GM06990 (cell line): ENCODE results near the gene DNAJC13.
"Not testable (repeated sequence)": the region's sequence is repeated elsewhere in the genome, so short reads cannot be mapped to it uniquely, and the experiment has no call there.

Experiments
- DNase-seq: peaks from one replicate; pipeline ENCODE4 v3.0.0-alpha.2; 2011; ENCODE audit not compliant: insufficient read length; ENCODE audit errors: extremely low read depth
- H3K27me3 ChIP-seq: replicated peaks from 2 replicates; pipeline ENCODE4 v1.6.0; 2011; ENCODE audit warnings: low read length; ENCODE audit not compliant: control insufficient read depth, insufficient read depth
- H3K36me3 ChIP-seq: 2 replicates; pipeline ENCODE4 v1.5.1; 2011; ENCODE audit warnings: low read length; ENCODE audit not compliant: control insufficient read depth, insufficient read depth
- H3K4me3 ChIP-seq: replicated peaks from 2 replicates; pipeline ENCODE4 v1.5.1; 2011; ENCODE audit warnings: low read depth, mild to moderate bottlenecking, control low read depth, low read length
- TF ChIP-seq, protein P1 (sequence below): IDR thresholded peaks from 2 replicates; pipeline ENCODE4 v1.5.1; 2011; ENCODE audit warnings: low read length, control low read depth, mild to moderate bottlenecking, inconsistent platforms; ENCODE audit not compliant: insufficient read depth, poor library complexity, severe bottlenecking

The DNAJC13 gene

DNA sequence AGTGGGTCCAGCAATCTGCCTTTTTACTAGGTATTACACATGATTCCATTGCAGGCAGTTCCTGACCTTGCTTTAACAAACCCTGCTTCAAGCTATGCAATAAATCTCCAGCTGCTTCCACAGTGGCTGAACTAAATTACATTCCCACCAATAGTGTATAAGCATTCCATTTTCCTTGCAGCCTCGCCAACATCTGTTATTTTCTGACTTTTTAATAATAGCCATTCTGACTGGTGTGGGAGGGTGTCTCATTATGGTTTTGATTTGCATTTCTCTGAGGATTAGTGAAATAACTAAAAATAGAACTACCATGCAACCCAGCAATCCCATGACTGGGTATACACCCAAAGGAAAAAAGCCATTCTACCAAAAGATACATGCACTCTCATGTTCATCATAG lies 36.4 kb upstream of the DNAJC13 start:
- H3K4me3 ChIP-seq: no peak overlapping the region
- DNase-seq: no peak
- TF ChIP-seq, protein P1, sequence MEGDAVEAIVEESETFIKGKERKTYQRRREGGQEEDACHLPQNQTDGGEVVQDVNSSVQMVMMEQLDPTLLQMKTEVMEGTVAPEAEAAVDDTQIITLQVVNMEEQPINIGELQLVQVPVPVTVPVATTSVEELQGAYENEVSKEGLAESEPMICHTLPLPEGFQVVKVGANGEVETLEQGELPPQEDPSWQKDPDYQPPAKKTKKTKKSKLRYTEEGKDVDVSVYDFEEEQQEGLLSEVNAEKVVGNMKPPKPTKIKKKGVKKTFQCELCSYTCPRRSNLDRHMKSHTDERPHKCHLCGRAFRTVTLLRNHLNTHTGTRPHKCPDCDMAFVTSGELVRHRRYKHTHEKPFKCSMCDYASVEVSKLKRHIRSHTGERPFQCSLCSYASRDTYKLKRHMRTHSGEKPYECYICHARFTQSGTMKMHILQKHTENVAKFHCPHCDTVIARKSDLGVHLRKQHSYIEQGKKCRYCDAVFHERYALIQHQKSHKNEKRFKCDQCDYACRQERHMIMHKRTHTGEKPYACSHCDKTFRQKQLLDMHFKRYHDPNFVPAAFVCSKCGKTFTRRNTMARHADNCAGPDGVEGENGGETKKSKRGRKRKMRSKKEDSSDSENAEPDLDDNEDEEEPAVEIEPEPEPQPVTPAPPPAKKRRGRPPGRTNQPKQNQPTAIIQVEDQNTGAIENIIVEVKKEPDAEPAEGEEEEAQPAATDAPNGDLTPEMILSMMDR: no peak
- no peaks in the 10 kb centered on the region for H3K27me3 ChIP-seq
- no peaks in the 10 kb centered on the region for H3K36me3 ChIP-seq

DNA sequence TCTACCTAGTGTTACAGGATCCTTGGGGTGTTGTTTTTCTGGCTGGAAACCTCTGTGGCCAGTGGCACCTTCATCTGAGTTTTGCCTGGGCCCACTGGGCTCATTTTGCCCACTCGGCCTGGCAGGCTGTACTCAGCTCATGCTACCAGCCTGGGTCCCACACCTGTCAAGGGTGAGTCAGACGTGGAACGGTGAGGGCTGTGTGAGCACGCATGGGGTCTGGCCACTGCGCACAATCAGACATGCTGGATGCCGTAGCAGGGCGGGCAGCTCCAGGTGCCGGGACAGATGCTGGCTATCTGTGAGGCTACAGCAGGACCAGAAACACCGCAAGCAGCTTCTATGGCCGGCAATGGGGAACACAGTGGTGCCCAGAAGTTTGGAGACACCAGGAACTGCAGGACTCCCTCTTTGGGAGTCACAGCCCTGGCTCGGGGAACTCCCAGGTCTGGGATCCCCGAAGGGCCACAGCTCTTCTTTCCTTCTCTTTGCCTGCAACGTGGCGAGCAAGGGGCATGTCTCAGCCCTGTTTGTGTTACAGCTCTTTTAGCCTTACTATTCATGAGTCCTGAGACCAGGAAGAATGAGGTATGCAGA lies 35.9 kb upstream of the DNAJC13 start:
- Histone ChIP-seq H3K27me3 (no peaks in the 10 kb centered on the region), H3K4me3 (no peak overlapping the region), H3K36me3 (no peaks in the 10 kb centered on the region)
- TF ChIP-seq, protein P1: no peak
- peak; percentile 18 for DNase-seq

DNA sequence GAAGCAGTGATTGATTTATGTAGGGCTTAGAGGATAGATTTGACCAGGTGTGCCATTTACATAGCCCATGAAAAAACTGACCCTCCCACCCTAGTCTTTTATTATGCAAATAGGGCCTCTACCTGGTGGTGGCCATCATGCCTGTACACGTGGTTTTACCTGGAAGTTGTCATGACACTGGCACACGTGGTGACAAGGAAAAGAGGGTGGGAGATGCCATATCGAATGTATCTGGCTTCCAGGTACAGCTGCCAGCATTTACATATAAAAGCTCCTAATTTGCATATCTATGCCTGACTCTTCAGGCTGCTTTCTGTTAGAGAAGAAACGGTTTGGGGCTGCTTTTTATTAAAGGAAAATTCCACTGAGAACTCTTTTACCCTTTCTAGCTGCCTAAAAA lies 35.0 kb upstream of the DNAJC13 start:
- no peak overlapping the region for H3K4me3 ChIP-seq
- H3K27me3 ChIP-seq: no peaks in the 10 kb centered on the region
- H3K36me3 ChIP-seq: no peaks in the 10 kb centered on the region
- no peak for DNase-seq
- TF ChIP-seq, protein P1: no peak

DNA sequence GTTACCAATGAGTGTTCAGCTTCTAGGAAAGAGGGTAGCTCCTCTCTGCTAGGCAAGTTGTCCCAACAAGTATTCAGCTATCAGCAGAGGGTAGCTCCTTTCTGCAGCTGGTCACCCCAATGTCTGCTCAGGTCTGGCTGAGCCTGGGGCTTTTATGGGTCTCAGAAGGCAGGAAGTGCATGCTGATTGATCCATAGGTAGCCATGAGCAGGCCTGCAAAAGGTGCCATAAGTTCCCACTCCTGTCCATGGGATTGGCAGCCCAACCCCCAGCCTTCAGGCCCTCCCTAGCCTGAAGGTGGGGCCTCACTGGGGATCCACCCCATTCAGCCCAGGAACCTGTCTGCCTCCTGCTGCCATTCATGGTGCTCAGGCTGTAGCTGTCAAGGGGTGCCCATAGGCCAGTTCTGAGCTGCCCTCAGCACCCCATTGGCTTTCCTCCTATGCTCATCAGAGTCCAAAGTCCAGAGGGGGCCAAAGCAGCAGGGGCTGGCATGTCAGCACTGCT lies 34.6 kb upstream of the DNAJC13 start:
- DNase-seq: no peak
- TF ChIP-seq, protein P1: no peak
- Histone ChIP-seq H3K4me3 (no peak overlapping the region), H3K27me3 (no peaks in the 10 kb centered on the region), H3K36me3 (no peaks in the 10 kb centered on the region)

DNA sequence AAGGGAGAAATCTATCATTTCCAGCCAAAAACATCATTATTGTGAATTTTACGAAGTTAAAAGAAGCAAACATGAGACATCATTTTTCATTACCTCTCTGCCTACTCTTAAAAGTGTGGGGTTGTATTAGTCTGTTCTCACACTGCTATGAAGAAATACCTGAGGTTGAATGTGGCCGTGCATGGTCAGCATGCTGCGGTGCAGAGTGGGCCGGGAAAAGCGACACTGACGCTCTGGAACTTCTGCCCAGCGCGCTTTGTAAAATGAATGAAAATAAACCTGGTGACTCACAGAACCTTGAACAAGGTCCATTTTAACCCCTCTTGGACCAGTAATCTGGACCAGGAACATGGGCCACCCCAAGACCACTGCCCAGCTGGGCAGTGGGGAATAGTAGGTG lies 31.0 kb upstream of the DNAJC13 start:
- no peak for DNase-seq
- no peak overlapping the region for H3K4me3 ChIP-seq
- TF ChIP-seq, protein P1: no peak
- no peaks in the 10 kb centered on the region for H3K27me3 ChIP-seq
- no peaks in the 10 kb centered on the region for H3K36me3 ChIP-seq

DNA sequence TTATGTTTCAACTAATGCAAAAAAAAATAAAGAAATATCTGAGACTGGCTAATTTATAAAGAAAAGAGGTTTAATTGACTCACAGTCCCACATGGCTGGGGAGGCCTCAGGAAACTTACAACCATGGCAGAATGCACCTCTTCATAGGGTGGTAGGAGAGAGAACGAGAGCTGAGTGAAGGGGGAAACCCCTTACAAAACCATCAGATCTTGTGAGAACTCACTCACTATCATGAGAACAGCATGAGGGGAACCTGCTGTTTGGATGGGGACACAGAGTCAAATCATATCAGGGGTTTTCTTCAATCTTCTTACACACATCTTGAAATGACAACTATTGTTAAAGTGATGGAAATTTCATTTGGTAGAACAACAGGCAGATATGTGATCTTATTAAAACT lies 24.6 kb upstream of the DNAJC13 start:
- H3K4me3 ChIP-seq, DNase-seq, H3K36me3 ChIP-seq, H3K27me3 ChIP-seq: not testable (repeated sequence)
